ENCODE data around the gene ARPC5L. TPM values are rescaled to one million over a fixed set of nuclear protein-coding genes. Genes with fewer than 3 reads are reported as not detected.

The ARPC5L gene
- total and polyA plus RNA-seq, 2 of the 13 experiments (the other 11 are each of a cell fraction or from before 2014, with no cell fraction given): 29.9 to 33.8 TPM

GRCh38 chr9:124834591-124834990, 27.3 kb upstream of the ARPC5L start (continued):
- TF ChIP-seq HNF1B (CRISPR knock-in tag; IDR thresholded peaks at IDR 0.05): no peak
- 0 out of 2 replicates have a peak, but pooled peaks have one; percentile 31 for TF ChIP-seq ZNF501 (CRISPR knock-in tag; IDR thresholded peaks at IDR 0.05)
- 0 out of 2 replicates have a peak, but pooled peaks have one; percentile 9 for TF ChIP-seq SAP130 (CRISPR knock-in tag; IDR thresholded peaks at IDR 0.05; ENCODE audit: low read depth)
- TF ChIP-seq HNRNPL (IDR thresholded peaks at IDR 0.05; ENCODE audit: low read depth, low read length): 0 out of 2 replicates have a peak, but pooled peaks have one; percentile 29
- 0 out of 2 replicates have a peak, but pooled peaks have one; percentile 16 for TF ChIP-seq BCL3 (CRISPR knock-in tag; IDR thresholded peaks at IDR 0.05)
- no peak for TF ChIP-seq KDM2A (CRISPR knock-in tag; IDR thresholded peaks at IDR 0.05; ENCODE audit: borderline replicate concordance, low read depth)
- TF ChIP-seq ZNF281 (CRISPR knock-in tag; IDR thresholded peaks at IDR 0.05; ENCODE audit: borderline replicate concordance): no peak
- 0 out of 2 replicates have a peak, but pooled peaks have one; percentile 42 for TF ChIP-seq KDM5B (CRISPR knock-in tag; IDR thresholded peaks at IDR 0.05; ENCODE audit: borderline replicate concordance)
- TF ChIP-seq ZFX (CRISPR knock-in tag; IDR thresholded peaks at IDR 0.05; ENCODE audit: low read depth): peak; percentile 34; the same call in 1 of the 2 replicates
